Cardiac fibroblast (primary cell): ENCODE results near the gene NDUFAF5.
A peak's percentile ranks its signal among the peaks of the same experiment; 100 is the strongest.

Experiments used
- DNase-seq, 2 donors: peaks; one replicate each; pipeline versions ENCODE4 v3.0.0 to v3.0.0-alpha.2; 2010; ENCODE audit warnings: low read depth in 2 of 2
- H3K4me3 ChIP-seq, 2 donors: replicated peaks in 1 of 2; 1 replicate in 1 of 2; 2 replicates in 1 of 2; pipeline ENCODE4 v1.5.1; 2011; ENCODE audit warnings: low read depth in 2 of 2, low read length in 2 of 2, mild to moderate bottlenecking in 2 of 2, moderate library complexity in 1 of 2
- TF ChIP-seq, protein P1 (sequence below): IDR thresholded peaks from one replicate; pipeline ENCODE4 v1.5.1; 2011; ENCODE audit warnings: low read depth, mild to moderate bottlenecking, low read length, inconsistent platforms

Gene NDUFAF5

DNA sequence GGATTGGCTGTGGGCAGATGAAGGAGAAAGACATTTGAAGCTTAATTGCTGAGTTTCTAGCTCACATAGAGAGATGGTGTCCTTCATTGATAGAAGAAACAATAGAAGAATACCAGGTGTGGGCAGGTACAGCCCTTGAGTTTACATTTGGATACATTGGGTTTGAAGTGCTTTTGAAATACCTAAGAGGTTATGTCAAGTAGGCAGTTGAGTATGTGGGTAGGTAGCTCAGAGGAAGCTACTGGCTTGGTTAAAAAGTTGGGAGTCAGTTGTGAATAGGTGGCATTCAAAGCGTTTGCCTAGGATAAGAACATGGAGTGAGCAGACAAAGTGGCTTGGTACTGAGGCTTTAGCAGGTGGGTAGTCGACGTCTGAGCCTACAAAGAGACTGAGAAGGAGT lies 25.0 kb downstream of the NDUFAF5 start:
- TF ChIP-seq, protein P1, sequence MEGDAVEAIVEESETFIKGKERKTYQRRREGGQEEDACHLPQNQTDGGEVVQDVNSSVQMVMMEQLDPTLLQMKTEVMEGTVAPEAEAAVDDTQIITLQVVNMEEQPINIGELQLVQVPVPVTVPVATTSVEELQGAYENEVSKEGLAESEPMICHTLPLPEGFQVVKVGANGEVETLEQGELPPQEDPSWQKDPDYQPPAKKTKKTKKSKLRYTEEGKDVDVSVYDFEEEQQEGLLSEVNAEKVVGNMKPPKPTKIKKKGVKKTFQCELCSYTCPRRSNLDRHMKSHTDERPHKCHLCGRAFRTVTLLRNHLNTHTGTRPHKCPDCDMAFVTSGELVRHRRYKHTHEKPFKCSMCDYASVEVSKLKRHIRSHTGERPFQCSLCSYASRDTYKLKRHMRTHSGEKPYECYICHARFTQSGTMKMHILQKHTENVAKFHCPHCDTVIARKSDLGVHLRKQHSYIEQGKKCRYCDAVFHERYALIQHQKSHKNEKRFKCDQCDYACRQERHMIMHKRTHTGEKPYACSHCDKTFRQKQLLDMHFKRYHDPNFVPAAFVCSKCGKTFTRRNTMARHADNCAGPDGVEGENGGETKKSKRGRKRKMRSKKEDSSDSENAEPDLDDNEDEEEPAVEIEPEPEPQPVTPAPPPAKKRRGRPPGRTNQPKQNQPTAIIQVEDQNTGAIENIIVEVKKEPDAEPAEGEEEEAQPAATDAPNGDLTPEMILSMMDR = no peak
- no peak for DNase-seq
- no peak overlapping the region for H3K4me3 ChIP-seq

DNA sequence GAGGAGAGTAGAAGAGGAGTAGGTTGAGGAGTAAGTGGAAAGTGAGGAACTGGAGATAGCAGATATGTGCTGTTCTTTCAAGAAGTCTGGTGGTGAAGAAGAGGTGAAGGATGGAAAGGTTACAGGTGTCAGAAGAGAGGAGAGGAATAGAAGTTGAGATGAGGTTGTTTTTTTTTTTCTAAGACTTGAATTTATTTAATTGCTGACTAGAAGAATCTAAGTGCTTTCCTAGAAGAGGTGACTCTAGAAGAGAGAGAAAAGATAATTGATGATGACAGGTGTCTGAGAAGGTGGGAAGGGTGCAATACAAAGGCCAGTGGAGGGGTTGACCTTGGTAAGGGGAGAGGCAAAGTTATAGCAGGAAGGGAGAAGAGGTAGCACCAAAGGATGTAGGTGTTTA lies 25.6 kb downstream of the NDUFAF5 start:
- TF ChIP-seq, protein P1 = no peak
- H3K4me3 ChIP-seq = no peak overlapping the region
- DNase-seq = no peak

DNA sequence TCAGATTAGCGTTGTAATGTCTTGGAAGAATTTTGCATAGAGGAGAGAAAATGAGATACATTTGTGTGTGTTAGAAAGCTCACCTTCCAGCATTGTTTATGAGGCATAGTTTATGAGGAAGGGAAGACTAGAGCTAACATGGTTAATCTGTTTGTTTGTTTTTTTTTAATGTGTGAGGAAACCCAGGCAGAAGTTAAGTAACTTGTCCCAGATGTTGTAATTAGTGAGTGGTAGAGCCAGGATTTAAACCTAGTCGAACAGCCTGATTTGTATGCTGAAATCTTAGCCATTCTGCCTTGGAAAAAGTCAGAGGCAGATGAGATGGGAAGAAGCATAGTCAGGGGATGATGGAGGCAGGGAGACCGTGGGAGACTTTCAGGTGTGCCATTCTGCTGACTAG lies 29.1 kb downstream of the NDUFAF5 start:
- H3K4me3 ChIP-seq = no peak overlapping the region
- TF ChIP-seq, protein P1 = no peak
- no peak for DNase-seq

DNA sequence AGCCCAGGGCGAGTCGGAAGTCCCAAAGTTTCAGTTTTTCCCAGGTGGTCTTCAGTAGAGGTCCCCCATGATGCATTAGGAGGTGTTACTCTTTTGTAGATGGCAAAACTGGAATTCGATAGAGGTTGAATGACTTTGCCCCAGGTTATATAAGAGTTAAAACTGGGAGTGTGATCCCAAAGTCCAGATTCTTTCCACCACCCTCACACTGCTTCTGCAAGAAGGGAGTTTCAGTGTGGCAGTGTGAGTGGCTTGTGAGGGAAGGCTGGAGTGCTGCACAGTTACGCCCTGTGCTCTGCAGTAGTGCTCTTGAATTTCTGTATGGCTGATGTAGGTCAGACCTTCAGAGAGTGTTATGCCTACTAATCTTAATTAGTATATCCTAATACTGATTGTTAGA lies 29.8 kb downstream of the NDUFAF5 start:
- DNase-seq = no peak
- H3K4me3 ChIP-seq = no peak overlapping the region
- TF ChIP-seq, protein P1 = no peak

DNA sequence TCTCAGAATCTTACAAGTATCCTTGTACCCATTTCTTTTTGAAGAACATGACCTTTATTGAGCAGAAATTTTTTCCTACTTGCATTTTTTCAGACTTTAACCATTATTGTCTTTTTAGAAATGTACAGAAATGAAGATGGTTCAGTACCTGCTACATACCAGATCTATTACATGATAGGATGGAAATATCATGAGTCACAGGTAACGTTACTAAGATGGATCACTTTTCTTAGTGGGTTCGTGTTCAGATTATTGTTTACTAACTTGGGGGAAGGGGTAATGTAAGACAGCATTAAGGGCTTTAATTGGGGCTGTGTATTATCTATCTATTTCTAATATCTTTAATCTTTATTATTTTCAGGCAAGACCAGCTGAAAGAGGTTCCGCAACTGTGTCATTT lies 31.9 kb downstream of the NDUFAF5 start:
- H3K4me3 ChIP-seq = no peak overlapping the region
- TF ChIP-seq, protein P1 = no peak
- DNase-seq = no peak

DNA sequence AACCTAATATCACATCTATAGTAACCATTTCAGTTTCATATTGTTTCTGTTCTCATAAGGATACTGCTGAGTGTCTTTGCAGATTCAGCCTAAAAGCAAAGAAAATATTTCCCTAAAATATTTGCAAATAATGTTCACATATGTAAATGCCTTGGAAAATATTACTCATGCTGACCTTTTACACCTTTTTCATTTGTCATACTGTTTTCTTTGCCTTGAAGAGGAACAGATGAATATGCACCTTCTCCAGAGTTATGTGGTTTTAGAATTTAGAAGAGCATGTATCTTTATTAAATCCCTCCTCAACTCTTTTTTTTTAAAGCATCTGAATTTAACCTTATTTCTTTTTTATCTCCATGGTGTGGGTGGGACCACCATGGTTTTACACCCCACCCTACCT lies 32.5 kb downstream of the NDUFAF5 start:
- no peak overlapping the region for H3K4me3 ChIP-seq
- DNase-seq = peak; percentile 10 to 65
- TF ChIP-seq, protein P1 = no peak

DNA sequence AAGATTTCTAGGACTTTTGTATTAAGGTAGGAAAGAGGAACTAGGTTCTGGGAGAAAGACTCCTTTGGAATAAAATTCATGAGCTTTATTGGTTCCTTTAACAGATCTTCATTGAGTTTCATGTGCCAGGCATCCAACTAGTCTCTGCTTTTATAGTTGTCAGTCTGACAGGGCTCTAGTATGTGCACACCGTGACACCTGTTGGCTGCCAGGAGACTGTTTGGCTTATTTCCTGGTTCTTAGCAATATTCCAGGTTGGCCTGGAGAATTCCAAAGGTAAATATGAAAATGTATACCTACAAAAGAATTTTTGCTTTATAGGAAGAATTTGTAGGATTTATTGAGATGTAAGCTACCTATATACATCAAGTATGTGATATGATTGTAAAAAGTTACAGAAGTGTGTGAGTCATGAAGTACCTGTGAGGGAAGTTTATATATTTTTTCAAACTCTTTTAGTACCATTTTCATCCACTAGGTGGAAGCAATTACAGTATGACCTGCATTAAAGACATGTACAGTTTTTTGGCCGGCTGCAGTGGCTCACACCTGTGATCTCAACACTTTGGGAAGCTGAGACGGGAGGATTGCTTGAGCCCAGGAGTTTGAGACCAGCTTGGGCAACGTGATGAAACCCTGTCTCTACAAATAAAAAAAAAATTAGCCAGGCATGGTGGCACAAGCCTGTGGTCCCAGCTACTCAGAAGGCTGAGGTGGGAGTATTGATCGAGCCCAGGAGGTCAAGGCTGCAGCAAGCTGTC lies 35.2 kb downstream of the NDUFAF5 start:
- DNase-seq = peak; percentile 59 to 71
- TF ChIP-seq, protein P1 = peak; percentile 42
- H3K4me3 ChIP-seq = no peak overlapping the region
